GM23248 (cell line): ENCODE data around the gene SELENOI.

Experiments used
- EZH2 ChIP-seq: fragments of 200-600 bp; sonication (generic); IDR thresholded peaks from 2 replicates; pipeline ENCODE4 v1.6.1; 2018; ENCODE audit warnings: antibody characterized with exemption, mild to moderate bottlenecking; ENCODE audit not compliant: insufficient read depth, poor library complexity, severe bottlenecking
- EZH2phosphoT487 ChIP-seq: fragments of 200-600 bp; sonication (generic); IDR thresholded peaks from 2 replicates; pipeline ENCODE4 v1.6.1; 2018; ENCODE audit warnings: antibody characterized with exemption, moderate library complexity, mild to moderate bottlenecking, low read depth; ENCODE audit not compliant: insufficient read depth

DNA sequence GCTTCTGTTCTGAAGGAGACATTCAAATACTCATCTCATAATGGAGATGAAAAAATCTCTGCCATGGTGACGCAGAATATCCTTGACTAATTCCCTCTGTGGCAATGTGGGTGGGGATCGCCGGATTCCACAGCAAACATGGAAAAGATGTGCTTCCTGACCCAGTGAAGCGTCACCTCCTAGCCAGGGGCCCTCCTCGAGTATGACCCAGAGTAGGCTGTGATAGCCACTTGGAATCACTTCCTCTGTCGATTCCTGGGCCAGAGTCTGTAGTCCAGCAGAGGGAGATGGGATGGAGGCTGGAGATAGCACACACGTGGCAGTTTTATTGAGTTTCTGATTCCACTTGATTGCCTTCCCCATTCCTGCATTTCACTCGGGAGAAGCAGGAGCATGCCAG, 92.6 kb downstream of the SELENOI start:
- no peak for TF ChIP-seq EZH2
- no peak for TF ChIP-seq EZH2phosphoT487
